Fibroblast of villous mesenchyme (primary cell): ENCODE measurements around the gene NT5C1B. TPM values are rescaled to one million over a fixed set of nuclear protein-coding genes. Genes with fewer than 3 reads are reported as not detected.
A peak's percentile ranks its signal among the peaks of the same experiment; 100 is the strongest.

Source experiments
- DNase-seq: peaks from one replicate; pipeline ENCODE4 v3.0.0-alpha.2; 2010; ENCODE audit warnings: low read depth
- H3K4me3 ChIP-seq: 2 replicates; pipeline ENCODE4 v1.5.1; 2011; ENCODE audit warnings: low read depth, mild to moderate bottlenecking, low read length
- total RNA-seq: library from RNA; depleted of rRNA; stranded (reverse); fragments of >200 nt; gene quantifications from 2 replicates; pipeline ENCODE4 v1.2.3, GENCODE V29; 2012
- TF ChIP-seq, protein P1 (sequence below): IDR thresholded peaks from 2 replicates; pipeline ENCODE4 v1.5.1; 2012; ENCODE audit warnings: low read depth, mild to moderate bottlenecking, low read length; ENCODE audit not compliant: insufficient read depth

Gene NT5C1B
- total RNA-seq, 1 donor: not detected

DNA sequence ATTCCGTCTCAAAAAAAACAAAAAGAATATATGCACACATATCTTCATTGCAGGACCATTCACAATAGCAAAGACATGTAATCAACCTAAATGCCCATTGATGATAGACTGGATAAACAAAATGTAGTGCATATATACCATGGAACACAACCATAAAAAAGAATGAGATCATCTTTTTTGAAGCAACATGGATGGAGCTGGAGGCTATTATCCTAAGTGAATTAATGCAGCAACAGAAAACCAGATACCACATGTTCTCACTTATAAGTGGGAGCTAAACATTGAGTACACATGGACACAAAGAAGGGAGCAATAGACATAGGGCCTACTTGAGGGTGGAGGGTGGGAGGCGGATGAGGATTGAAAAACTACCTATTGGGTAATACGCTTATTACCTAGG lies 8.8 kb downstream of the NT5C1B start:
- no peak for DNase-seq
- TF ChIP-seq, protein P1, sequence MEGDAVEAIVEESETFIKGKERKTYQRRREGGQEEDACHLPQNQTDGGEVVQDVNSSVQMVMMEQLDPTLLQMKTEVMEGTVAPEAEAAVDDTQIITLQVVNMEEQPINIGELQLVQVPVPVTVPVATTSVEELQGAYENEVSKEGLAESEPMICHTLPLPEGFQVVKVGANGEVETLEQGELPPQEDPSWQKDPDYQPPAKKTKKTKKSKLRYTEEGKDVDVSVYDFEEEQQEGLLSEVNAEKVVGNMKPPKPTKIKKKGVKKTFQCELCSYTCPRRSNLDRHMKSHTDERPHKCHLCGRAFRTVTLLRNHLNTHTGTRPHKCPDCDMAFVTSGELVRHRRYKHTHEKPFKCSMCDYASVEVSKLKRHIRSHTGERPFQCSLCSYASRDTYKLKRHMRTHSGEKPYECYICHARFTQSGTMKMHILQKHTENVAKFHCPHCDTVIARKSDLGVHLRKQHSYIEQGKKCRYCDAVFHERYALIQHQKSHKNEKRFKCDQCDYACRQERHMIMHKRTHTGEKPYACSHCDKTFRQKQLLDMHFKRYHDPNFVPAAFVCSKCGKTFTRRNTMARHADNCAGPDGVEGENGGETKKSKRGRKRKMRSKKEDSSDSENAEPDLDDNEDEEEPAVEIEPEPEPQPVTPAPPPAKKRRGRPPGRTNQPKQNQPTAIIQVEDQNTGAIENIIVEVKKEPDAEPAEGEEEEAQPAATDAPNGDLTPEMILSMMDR: no peak
- no peak overlapping the region for H3K4me3 ChIP-seq

DNA sequence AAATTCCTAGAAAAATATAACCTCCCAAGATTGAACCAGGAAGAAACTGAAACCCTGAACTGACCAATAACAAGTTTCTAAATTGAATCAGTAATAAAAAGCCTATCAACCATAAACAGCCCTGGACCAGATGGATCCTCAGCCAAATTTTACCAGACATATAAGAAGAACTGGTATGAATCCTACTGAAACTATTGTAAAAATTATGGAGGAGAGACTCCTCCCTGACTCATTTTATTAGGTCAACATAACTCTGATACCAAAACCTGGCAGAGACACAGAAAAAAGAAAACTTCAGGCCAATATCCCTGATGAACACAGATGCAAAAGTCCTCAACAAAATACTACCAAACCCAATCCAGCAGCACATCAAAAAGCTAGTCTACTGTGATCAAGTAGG lies 11.3 kb downstream of the NT5C1B start:
- TF ChIP-seq, protein P1: no peak
- no peak overlapping the region for H3K4me3 ChIP-seq
- no peak for DNase-seq

DNA sequence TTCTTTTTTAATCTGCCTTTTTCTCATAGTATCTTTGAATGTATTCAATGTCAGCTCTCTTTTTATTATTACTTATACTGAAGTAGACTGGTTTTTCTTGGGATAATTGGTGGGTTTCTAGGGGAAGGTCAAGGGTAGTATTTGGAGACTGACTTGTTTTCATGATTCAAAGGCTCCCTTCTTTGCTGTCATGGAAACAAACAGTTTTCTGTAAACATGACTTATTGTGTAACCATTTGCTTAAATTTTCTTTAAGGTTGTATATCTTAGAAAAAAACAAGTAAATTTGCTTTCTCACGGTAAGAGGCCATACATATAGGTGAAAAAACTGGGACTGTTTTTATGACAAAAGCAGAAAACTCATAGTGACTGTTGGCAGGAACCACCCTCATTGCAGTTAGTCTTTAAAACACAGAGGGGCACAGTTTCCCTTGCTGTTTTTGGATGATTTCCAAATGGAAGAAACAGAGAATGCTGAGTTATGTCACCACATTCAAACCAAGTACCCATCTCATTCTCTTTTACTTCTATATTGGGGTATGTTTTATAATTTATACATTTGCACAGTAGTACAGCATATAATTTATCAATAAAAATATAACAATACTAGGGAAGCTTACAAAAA lies 23.1 kb downstream of the NT5C1B start:
- no peak overlapping the region for H3K4me3 ChIP-seq
- TF ChIP-seq, protein P1: no peak
- peak; percentile 71 for DNase-seq

DNA sequence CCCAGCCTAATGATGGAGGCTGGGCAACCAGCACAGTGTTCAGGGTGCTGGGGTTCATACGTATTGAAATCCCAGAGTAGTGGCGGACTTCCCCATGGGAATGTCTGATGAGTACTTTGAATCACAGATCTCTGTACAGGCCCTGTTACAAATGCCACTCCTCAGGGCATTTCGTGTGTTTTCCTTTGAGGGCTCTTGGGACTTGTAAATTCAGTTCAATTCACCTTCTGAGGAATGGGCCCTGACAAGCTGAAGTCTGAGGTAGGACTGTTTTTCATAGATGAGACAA lies 28.6 kb downstream of the NT5C1B start:
- H3K4me3 ChIP-seq: peak overlapping the region; percentile 83
- no peak for DNase-seq
- TF ChIP-seq, protein P1: no peak

DNA sequence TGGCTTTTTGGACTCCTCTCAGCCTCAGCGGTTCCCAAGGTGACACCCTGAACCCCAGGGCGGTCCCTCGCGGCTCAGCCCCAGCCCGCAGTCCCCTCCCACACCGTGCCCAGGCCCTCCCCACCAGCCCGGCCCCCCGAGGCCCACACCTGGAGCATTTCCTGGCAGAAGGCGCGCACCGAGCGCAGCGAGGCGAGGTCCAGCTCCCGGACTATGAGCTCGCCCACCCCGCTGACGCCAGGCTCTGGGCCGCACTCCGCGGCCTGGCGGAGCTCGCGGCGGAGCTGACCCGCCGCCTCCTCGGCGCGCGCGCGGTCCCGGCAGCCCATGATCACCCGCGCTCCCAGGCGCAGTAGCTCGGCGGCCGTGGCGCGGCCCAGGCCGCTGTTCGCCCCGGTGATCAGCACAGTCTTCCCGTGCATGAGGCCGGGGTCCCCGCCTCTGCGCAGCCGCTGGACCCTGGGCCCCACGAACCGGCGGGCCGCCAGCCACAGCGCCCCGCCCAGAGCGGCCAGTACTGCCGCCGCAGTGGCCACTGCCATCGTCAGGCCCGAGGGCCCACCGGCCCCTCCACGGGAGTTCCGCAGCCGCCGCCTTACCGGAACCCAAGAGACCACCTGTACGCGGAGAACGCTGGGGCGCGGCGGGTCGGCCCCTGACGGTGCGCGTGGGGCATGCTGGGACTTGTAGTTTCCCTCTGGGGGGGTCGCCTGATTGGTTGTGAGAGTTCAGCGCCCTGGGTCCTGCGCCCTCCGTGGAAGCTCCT lies 29.2 kb downstream of the NT5C1B start, which contains the start of gene RDH14:
Gene RDH14, minus strand, starts transcription at position 623 of the 766 bp plus-strand sequence. Its CDS starts 81 bp downstream, at position 542.
- peak; percentile 93 for DNase-seq
- TF ChIP-seq, protein P1: no peak
- peak within 1 kb of the TSS; percentile 83 for H3K4me3 ChIP-seq

DNA sequence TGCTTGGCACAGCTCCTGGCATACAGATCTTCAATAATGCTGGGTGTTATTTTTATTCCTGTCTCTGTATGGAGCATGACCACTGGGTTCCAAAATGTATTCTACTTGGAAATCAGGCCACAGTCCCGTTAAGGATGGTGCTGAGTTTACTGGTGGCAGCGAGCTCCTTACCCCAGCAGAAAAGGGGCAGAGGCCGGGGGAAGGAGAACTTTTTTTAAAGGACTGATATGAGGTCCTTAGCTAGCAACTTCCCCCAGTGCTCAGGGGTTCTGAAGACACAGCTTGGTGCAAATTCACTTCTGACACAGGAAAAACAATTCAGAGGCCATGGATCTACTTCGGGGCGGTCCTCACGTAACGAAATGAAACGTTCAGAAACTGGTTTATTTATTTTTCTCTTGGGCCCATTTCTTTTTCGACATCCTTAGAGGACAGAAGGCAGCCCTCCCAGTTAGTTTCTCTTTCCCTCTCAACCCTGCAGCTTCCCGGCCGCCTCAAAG lies 29.8 kb downstream of the NT5C1B start:
- peak; percentile 70 for DNase-seq
- peak overlapping the region; percentile 83 for H3K4me3 ChIP-seq
- TF ChIP-seq, protein P1: no peak
